H54 (cell line): Measurements from ENCODE around the gene NT5C3B.
A peak's percentile ranks its signal among the peaks of the same experiment; 100 is the strongest.
"Not testable (repeated sequence)": the region's sequence is repeated elsewhere in the genome, so short reads cannot be mapped to it uniquely, and the experiment has no call there.

Experiments used
- DNase-seq: peaks from one replicate; pipeline ENCODE4 v3.0.0; 2011; ENCODE audit warnings: low spot score, mixed read lengths; ENCODE audit not compliant: insufficient read length
- FAIRE-seq: peaks from 3 replicates; lab custom pipeline; 2011; peaks lifted over from hg19 to GRCh38; lab: Jason Lieb, UNC
- POLR2A ChIP-seq: IDR thresholded peaks from 2 replicates; pipeline ENCODE4 v1.6.1; 2011; ENCODE audit warnings: low read depth, mild to moderate bottlenecking, low read length

Gene NT5C3B

DNA sequence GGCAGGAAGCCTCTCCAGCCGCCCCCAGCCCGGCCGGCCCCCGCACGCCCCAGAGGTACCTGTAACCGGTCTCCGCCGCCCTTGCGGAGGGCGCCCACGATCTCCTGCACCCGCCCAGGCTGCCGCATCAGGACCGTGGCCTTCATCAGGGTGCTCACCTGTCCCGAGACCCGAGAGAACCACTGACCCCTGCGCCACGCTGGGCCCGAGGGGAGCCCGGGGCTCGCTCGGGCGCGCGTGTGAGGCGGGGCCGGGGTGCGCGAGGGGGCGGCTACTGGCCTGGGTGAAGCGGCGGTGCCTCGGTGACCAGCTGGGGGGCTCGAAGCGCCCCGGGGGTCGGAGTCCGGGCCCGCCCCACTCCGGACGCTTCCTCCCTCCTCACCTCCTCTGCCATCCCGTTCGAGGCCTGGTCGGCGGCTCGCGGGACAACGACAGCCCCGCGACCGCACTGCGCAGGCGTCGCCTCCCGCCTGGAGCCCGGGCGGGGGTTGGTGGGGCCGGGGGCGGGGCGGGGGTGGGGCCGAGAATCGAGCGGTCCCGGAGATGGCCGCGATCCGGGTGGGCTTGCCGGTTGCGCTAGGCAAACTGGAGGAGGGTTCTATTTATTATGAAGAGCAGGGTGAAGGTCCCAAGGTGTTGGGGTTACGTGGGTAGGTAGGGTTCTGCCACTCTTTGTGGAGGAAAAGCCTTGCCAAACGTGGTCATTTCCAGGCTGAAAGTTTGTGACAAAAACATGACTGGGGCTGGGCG, at the start of gene NT5C3B:
TSS of gene NT5C3B (minus strand) at position 433 of the 750 bp plus-strand sequence. CDS start at position 394, 39 bp downstream.
- DNase-seq (peak; percentile 89), FAIRE-seq (no peak)
- peak; percentile 80 for TF ChIP-seq POLR2A

DNA sequence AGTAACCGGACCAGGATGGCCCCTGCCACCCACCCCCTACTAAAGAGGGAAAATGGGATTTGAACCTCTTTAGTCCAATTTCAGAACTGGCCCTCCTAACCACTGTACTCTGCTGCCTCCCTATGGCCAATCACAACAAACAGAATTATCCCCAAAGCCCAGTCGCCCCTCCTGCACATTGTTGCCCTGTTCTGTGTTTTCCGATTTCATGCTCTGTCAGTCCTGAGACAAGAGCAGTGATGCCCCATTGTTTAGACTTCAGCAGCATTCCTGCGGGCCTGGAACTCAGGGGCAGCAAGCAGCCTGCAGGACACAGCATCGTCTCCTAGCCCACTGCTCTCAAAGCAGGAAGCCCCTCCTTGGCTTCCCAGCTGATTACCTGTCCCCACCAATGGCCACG, 49.7 kb upstream of the NT5C3B start:
- no peak for FAIRE-seq
- no peak for TF ChIP-seq POLR2A
- no peak for DNase-seq

DNA sequence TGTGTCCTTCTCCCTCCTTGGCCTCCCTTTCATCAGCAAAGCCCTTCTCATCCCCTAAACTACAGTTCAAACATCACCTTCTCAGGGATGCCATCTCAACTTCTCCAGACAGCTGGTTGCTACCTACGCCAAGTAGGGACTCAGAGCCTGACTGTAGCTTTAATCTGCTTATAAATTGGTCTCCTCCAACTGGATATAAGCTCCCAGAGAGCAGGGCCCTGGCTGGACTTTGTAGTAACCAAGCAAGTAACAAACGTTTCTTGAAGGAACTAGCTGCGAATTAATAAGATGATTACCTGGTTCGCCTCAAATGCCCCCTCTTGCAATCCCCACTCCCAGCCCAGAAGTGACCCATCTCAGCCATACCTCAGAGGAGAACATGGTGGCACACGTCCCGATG, 46.7 kb upstream of the NT5C3B start:
- no peak for TF ChIP-seq POLR2A
- FAIRE-seq (no peak), DNase-seq (no peak)

DNA sequence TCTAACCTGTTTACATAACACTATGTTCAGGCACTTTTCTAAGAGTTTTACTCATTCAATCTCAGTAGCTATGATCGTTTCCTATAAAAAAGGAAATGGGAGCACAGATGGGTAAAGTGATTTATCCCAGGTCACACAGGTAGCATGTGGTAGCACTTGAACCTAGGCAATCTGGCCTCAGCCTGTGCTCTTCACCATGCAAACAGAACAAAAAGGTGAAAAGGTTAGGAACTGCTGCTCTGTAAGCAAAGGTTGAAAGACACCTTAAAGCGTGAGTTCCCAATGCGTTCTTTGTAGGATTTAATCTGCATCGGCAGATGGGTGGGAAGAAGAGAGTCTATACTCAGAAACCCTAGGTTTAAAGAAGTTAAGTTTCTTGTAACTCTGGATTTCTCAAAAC, 44.1 kb upstream of the NT5C3B start:
- DNase-seq (no peak), FAIRE-seq (no peak)
- no peak for TF ChIP-seq POLR2A

DNA sequence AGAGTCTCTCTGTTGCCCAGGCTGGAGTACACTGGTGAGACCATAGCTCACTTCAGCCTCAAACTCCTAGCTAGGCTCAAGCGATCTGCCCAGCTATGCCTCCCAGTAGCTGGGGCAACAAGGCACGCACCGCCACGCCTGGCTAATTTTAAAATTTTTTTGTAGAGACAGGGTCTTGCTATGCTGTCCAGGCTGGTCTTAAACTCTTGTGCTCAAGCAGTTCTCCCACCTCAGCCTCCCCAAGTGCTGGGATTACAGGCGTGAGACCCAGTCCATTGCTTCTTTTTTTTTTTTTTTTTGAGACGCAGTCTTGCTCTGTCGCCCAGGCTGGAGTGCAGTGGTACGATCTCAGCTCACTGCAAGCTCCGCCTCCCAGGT, 38.2 kb upstream of the NT5C3B start:
- DNase-seq, FAIRE-seq: not testable (repeated sequence)

DNA sequence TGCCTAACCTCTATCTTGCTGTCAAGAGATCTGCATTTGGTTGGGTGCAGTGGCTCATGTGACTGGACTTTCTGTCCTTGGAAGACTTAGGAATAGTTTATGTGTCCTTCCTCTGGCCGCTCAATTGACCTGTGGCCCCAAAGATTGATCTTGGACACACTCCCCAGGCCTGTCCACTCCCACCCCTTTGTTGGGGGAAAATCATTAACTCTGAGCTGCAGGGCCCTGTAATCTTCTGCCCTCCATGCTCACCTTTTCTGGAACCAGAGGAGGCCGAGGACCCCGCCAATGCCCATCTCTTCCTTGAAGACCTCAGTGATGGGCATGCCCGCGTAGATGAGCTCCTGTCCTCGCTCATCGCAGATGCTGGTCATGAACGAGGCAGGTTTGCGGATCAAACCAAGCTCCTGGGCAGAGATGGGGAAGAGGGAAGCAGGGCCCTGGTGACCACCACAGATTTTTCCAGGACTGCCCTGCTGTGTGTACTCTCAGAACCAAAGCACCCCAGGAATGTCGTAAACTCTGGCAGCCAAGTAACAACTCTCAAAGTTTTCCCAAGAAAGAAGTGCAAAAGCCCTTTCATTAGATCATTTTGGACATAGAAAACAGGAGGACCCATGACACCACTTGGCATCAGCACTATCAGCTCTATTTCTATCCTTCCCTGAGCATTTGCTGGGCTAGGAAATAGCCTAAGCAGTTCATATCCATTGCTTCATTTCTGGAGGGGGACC, 37.7 kb upstream of the NT5C3B start:
- DNase-seq (no peak), FAIRE-seq (no peak)
- no peak for TF ChIP-seq POLR2A

DNA sequence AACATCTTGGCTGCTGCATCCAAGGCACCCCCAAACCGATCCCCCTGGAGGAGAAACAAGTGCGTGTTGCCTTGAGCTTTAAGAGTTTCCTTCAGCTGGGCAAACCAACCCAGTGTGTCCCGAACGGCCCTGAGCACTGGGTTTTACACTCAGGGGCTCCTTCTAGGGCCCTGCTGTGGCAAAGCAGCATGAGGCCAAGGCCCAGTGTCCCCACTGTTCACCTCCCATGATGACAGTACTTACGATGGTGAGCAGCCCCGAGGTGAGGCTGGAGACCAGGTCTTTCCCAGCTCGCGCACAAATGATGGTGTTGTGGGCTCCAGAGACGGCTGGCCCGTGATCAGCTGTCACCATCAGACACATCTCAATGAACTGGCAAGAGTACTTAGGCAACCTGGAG, 35.8 kb upstream of the NT5C3B start:
- FAIRE-seq (no peak), DNase-seq (no peak)
- TF ChIP-seq POLR2A = no peak

DNA sequence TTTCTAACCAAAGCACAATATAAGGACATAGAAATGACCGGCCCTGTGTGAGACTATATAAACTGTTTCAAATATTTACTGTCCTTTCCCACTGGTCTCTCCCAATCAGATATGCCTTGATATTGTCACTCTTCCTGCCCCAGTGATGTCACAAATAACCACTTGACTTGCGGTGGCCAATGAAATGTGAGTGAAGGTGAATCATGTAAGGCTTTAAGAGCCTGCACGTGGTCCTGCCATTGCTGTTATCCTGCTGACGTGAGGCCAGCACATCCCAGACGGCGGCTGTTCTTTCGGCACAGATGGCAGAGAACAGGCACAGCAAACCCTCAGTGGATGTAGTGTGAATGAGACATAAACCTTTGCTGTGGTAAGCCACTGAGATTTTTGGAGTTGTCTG, 34.6 kb upstream of the NT5C3B start:
- TF ChIP-seq POLR2A = no peak
- DNase-seq = no peak
- FAIRE-seq = no peak

DNA sequence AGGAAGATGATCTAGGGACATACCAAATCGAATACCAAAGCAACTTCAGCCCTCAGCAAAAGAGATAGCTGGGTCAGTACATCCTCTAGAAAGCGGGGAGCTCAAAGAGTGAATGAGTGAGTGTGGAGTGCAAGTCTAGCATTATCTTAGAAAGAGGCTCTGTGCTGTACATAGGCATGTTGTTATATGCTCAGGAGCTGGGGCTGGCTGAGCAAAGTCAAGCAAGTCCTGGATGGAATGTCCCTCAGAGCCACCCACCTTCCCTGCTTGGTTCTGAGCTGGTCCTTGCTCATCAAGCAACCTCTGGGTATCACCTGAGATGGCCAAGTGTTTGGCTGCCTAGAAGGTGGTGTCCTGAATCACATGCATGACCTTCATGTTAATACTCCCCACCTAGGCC, 34.1 kb upstream of the NT5C3B start:
- no peak for DNase-seq
- TF ChIP-seq POLR2A = no peak
- no peak for FAIRE-seq

DNA sequence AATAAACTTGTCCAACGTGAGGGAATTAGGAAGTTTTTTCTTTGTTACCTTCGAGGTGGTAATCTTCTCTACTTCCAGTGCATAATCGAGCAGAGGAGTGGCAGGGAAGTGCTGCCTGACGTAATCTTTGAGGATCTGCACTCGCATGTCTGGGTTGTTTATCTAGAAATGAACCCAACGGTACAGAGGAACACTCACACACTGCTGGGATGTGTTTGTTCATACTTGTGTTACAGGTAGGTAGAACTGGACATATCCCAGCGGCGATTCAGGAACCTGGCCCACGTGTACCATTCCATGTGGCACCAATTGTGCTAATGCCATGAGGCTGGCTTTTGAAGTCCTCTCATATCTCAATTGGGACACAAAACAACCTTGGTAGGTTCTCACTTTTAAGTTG, 33.4 kb upstream of the NT5C3B start:
- DNase-seq (no peak), FAIRE-seq (no peak)
- TF ChIP-seq POLR2A = no peak

DNA sequence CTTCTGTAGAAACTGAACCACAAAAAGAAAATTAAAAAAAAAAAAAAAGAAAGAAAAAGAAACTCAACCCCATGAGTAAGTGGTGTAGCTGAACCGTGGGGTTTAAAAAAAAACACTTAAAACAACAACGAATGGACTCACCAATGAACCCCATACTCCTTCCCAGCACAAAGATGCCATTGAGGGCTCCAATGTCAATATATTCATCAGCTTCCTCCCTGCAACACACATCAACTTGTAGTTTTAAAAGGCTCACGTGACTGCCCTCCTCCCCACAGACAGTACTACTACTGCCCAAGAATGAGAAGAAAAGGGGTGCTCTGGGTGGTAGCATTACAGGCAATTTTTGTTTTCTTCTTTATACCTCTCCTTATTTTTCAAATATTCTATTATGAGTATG, 32.5 kb upstream of the NT5C3B start:
- DNase-seq (no peak), FAIRE-seq (no peak)
- TF ChIP-seq POLR2A = no peak

DNA sequence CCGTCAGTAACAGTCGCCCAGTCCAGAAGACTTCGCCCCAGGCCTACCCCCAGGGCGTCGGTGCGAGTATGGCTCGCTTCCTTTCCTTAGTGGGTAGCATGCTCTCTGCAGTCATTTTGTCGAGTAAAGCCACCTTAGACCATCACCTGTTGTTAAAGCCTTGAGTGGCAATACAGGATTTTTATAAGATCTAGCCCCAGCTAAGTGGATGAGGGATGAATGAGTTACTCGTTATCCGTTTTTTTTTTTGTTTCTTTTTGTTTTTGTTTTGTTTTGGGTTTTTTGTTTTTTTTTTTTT, 29.5 kb upstream of the NT5C3B start:
- DNase-seq (no peak), FAIRE-seq (no peak)
- no peak for TF ChIP-seq POLR2A

DNA sequence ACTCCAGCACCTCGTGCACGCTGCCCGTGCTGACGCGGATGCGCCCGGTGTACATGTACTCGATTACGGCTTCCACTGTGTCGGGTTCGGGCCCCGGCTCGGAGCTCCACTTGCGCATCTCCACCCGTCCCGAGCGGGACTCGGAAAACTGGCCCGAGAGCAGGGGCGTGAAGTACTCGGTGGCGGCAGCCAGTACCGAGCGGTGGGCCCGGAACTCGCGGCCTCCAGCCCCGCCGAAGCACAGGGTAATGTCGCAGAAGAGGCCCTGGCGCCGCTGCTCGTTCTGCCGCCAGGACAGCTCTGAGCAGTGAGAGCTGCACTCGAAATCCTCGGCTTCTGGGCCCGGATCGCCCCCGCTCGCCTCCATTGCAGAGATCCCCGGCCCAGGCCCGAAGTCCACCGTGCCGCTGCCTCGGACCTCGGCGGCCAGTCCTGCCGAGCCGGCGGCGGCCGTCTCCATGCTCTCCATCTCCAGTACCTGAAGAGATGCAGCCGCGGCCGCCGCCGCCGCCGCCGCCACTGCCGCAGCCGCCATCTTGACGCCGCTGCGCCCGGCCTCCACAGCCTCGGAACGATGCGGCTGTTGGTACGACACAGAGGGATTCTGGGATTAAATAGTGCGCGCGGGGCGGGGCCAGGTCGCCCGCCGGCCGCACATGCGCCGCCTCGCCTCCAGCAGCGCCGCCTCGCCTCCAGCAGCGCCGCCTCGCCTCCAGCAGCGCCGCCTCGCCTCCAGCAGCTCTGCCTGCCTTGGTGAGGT, 29.0 kb upstream of the NT5C3B start, which contains the start of gene KLHL11:
TSS of gene KLHL11 (minus strand) at position 588 of the 760 bp plus-strand sequence. CDS start at position 535, 53 bp downstream.
- FAIRE-seq (no peak), DNase-seq (peak; percentile 88)
- peak; percentile 93 for TF ChIP-seq POLR2A

DNA sequence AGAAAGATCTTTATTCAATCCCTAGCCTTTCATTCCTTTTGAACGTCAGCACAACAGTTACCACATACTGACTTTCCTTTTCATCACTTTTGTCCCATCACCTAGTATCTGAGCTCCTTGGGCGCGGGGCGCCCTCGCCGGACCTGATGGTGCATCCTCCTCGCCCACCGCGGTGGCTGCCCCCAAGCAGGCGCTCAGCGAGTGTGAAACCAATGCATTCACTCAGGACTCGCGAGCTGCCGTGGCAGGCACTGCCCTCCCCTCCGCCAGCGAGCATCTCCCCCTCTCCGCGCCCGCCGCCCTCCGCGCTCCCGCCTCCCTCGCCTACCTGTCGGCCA, 28.4 kb upstream of the NT5C3B start:
- FAIRE-seq (no peak), DNase-seq (no peak)
- TF ChIP-seq POLR2A = 0 out of 2 replicates have a peak, but pooled peaks have one; percentile 11
